ENCODE results near the gene CCNJL. TPM values are rescaled to one million over a fixed set of nuclear protein-coding genes. Genes with fewer than 3 reads are reported as not detected.

Gene CCNJL
- total and polyA plus RNA-seq, 2 donors (not counting 1 experiment from before 2014, with no cell fraction given) = 0.03 to 0.67 TPM

DNA sequence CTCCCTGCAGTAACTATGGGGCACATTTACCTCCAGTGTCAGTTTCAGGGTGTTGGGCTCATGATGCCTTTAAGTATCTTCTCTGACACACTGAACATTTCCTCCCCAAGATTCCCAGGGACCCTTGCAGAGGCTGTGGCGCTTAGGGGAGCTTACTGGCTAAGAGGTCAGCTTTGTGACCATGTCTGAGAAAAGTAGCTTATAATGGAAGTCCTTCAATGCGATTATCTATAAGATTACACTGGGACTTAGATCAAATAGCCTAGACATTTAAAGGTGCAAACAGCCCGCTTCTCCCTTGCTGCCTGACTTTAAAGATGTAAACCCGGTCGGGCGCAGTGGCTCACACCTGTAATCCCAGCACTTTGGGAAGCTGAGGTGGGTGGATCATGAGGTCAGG, 57.7 kb downstream of the CCNJL start:
- H3K4me3 Mint-ChIP-seq = no peak overlapping the region
- Histone ChIP-seq H3K79me2 (ENCODE audit: control insufficient read depth, insufficient read depth, low read length) (no peaks in the 10 kb centered on the region), H3K36me3 (replicated peaks in 1 of 2; ENCODE audit: control extremely low read depth in 1 of 2, control insufficient read depth in 1 of 2, extremely low read depth in 1 of 2, insufficient read depth in 2 of 2, low read length in 1 of 2) (no peaks in the 10 kb centered on the region), H3K4me1 (ENCODE audit: control insufficient read depth in 2 of 2, insufficient read depth in 2 of 2, low read length in 2 of 2) (peaks cover 0 to 1% of the 10 kb centered on the region in 2 donors), H3K9me3 (ENCODE audit: control extremely low read depth in 1 of 3, control insufficient read depth in 2 of 3, insufficient read depth in 1 of 3, low read length in 2 of 3) (no peaks in the 10 kb centered on the region), H3K27me3 (replicated peaks in 1 of 4; ENCODE audit: control extremely low read depth in 1 of 4, control insufficient read depth in 3 of 4, insufficient read depth in 4 of 4, low read length in 3 of 4) (no peaks in the 10 kb centered on the region), H3K4me3 (ENCODE audit: control extremely low read depth in 1 of 5, extremely low read depth in 1 of 5, insufficient read depth in 1 of 5, low read depth in 2 of 5, low read length in 4 of 5) (no peak overlapping the region), H4K20me1 (ENCODE audit: control insufficient read depth, insufficient read depth, low read length, poor library complexity, severe bottlenecking) (no peaks in the 10 kb centered on the region), H3K27ac (ENCODE audit: low read length in 2 of 2) (no peak overlapping the region), H2AFZ (ENCODE audit: insufficient read depth, low read depth, low read length, poor library complexity, severe bottlenecking) (no peak overlapping the region), H3K4me2 (replicated peaks; ENCODE audit: low read depth, low read length, poor library complexity, severe bottlenecking) (no peak overlapping the region), H3K9ac (ENCODE audit: low read length) (no peak overlapping the region)
- DNase-seq (no peak), ATAC-seq (ENCODE audit: low read depth) (no peak)
- intact Hi-C loops (cut with micrococcal nuclease) = no loop called here
- POLR2A ChIA-PET = no interaction called here
- TF ChIP-seq, protein P1, sequence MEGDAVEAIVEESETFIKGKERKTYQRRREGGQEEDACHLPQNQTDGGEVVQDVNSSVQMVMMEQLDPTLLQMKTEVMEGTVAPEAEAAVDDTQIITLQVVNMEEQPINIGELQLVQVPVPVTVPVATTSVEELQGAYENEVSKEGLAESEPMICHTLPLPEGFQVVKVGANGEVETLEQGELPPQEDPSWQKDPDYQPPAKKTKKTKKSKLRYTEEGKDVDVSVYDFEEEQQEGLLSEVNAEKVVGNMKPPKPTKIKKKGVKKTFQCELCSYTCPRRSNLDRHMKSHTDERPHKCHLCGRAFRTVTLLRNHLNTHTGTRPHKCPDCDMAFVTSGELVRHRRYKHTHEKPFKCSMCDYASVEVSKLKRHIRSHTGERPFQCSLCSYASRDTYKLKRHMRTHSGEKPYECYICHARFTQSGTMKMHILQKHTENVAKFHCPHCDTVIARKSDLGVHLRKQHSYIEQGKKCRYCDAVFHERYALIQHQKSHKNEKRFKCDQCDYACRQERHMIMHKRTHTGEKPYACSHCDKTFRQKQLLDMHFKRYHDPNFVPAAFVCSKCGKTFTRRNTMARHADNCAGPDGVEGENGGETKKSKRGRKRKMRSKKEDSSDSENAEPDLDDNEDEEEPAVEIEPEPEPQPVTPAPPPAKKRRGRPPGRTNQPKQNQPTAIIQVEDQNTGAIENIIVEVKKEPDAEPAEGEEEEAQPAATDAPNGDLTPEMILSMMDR (IDR thresholded peaks at IDR 0.05) = no peak
- no peak for TF ChIP-seq EZH2 (IDR thresholded peaks at IDR 0.05; ENCODE audit: borderline replicate concordance, insufficient read depth, low read depth, low read length, poor library complexity, severe bottlenecking)
- CTCF ChIA-PET = no interaction called here
- WGBS (ENCODE audit: insufficient coverage) = 100% methylated on average over 1 of the region's 6 CpGs
- peaks cover 8% of the 10 kb centered on the region for H3K27me3 Mint-ChIP-seq
- no peaks in the 10 kb centered on the region for H3K4me1 Mint-ChIP-seq
- no peak overlapping the region for H3K27ac Mint-ChIP-seq
- no peaks in the 10 kb centered on the region for H3K9me3 Mint-ChIP-seq (ENCODE audit: insufficient read depth)

DNA sequence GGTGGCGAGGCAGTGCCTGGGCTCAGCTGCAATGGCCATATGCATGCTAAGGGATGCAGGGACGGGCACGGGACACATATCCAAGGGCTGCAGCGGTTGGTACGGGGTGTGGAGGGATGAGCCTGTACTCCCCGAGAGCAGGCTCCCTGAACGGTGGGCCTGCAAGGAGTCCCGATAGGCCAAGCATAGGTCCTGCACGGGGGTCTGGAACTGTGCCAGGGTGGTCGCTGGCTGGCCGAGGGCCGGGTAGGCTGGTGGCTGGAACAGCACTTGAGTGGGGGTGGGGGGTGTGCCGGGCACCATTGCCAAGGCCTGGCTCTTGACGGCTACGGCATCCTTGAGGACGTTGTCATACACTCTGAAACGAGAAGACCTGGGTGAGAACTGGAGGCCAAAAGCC, 58.9 kb downstream of the CCNJL start:
- no peak for TF ChIP-seq EZH2 (IDR thresholded peaks at IDR 0.05; ENCODE audit: borderline replicate concordance, insufficient read depth, low read depth, low read length, poor library complexity, severe bottlenecking)
- TF ChIP-seq, protein P1 (IDR thresholded peaks at IDR 0.05) = no peak
- Histone ChIP-seq H3K9me3 (ENCODE audit: control extremely low read depth in 1 of 3, control insufficient read depth in 2 of 3, insufficient read depth in 1 of 3, low read length in 2 of 3) (no peaks in the 10 kb centered on the region), H2AFZ (ENCODE audit: insufficient read depth, low read depth, low read length, poor library complexity, severe bottlenecking) (no peak overlapping the region), H3K4me3 (ENCODE audit: control extremely low read depth in 1 of 5, extremely low read depth in 1 of 5, insufficient read depth in 1 of 5, low read depth in 2 of 5, low read length in 4 of 5) (no peak overlapping the region), H3K79me2 (ENCODE audit: control insufficient read depth, insufficient read depth, low read length) (no peaks in the 10 kb centered on the region), H3K9ac (ENCODE audit: low read length) (no peak overlapping the region), H3K27me3 (replicated peaks in 1 of 4; ENCODE audit: control extremely low read depth in 1 of 4, control insufficient read depth in 3 of 4, insufficient read depth in 4 of 4, low read length in 3 of 4) (no peaks in the 10 kb centered on the region), H3K4me2 (replicated peaks; ENCODE audit: low read depth, low read length, poor library complexity, severe bottlenecking) (no peak overlapping the region), H3K27ac (ENCODE audit: low read length in 2 of 2) (no peak overlapping the region), H3K4me1 (ENCODE audit: control insufficient read depth in 2 of 2, insufficient read depth in 2 of 2, low read length in 2 of 2) (no peaks in the 10 kb centered on the region), H4K20me1 (ENCODE audit: control insufficient read depth, insufficient read depth, low read length, poor library complexity, severe bottlenecking) (no peaks in the 10 kb centered on the region), H3K36me3 (replicated peaks in 1 of 2; ENCODE audit: control extremely low read depth in 1 of 2, control insufficient read depth in 1 of 2, extremely low read depth in 1 of 2, insufficient read depth in 2 of 2, low read length in 1 of 2) (no peaks in the 10 kb centered on the region)
- DNase-seq (no peak), ATAC-seq (ENCODE audit: low read depth) (no peak)
- Mint-ChIP-seq H3K27me3 (peaks cover 8% of the 10 kb centered on the region), H3K27ac (no peak overlapping the region), H3K4me1 (no peaks in the 10 kb centered on the region), H3K9me3 (ENCODE audit: insufficient read depth) (no peaks in the 10 kb centered on the region), H3K4me3 (no peak overlapping the region)
- 94% methylated on average over 17 of the region's 17 CpGs for WGBS (ENCODE audit: insufficient coverage)
- CTCF ChIA-PET = no interaction called here
- intact Hi-C loops (cut with micrococcal nuclease) = no loop called here
- POLR2A ChIA-PET = no interaction called here

Data from B cell (primary cell).